Left ventricle myocardium inferior (tissue), 1 donor: ENCODE measurements around the gene WDR3. TPM values are rescaled to one million over a fixed set of nuclear protein-coding genes. Genes with fewer than 3 reads are reported as not detected.

Source experiments
- DNase-seq: peaks from one replicate; pipeline ENCODE4 v3.0.0-alpha.2; 2020
- H3K27ac ChIP-seq: fragments of 200-600 bp; replicated peaks from 2 replicates; pipeline ENCODE4 v1.8.0; 2021
- H3K27me3 ChIP-seq: fragments of 200-600 bp; 2 replicates; pipeline ENCODE4 v1.8.0; 2021; ENCODE audit warnings: low read depth
- H3K36me3 ChIP-seq: fragments of 200-600 bp; 2 replicates; pipeline ENCODE4 v1.8.0; 2021
- H3K4me1 ChIP-seq: fragments of 200-600 bp; 2 replicates; pipeline ENCODE4 v1.8.0; 2021
- H3K4me3 ChIP-seq: fragments of 200-600 bp; 2 replicates; pipeline ENCODE4 v1.8.0; 2021; ENCODE audit warnings: mild to moderate bottlenecking, moderate library complexity
- H3K9me3 ChIP-seq: fragments of 200-600 bp; replicated peaks from 2 replicates; pipeline ENCODE4 v1.8.0; 2021
- intact Hi-C: fragments of 100-400 bp; cut with micrococcal nuclease; formaldehyde crosslinking; loops from one replicate; pipeline ENCODE4 v1.11.0; 2022
- total RNA-seq: library from RNA; stranded (reverse); fragmentation: NEBNext Ultra II Directional; extraction: Animal tissue kit (Norgen Biotek cat#: 25700); gene quantifications from one replicate; pipeline ENCODE4 v1.2.1, GENCODE V29; 2021
- TF ChIP-seq, protein P1 (sequence below): fragments of 200-600 bp; IDR thresholded peaks from 2 replicates; pipeline ENCODE4 v1.8.0; 2021; ENCODE audit warnings: antibody characterized with exemption, mild to moderate bottlenecking, borderline replicate concordance
- donor health status: DM: no; HTN: yes; CAD: no; lungs with severe emphysema.

WDR3 gene
- total RNA-seq, 1 donor from 2014 or later = 10.8 TPM

DNA sequence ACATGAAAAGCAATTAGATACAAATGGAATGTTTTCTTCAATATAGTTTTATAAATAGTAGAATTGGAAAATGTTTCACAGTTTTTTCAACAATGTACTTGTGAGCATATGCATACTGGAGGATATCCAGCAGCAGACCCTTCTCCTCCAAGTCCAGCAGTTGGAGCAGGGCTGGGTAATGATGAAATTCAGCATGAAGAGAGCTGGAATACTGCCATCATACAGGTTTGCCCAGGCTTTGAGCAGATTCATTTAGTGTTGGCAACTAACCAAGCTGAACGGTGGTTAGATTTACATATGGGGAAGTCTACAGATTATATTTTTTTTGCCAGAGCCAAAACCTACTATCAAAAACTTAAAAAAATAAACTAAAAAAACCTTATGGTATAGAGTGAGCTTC lies 38.3 kb downstream of the WDR3 start:
- no peak for DNase-seq
- Histone ChIP-seq H3K4me1 (no peaks in the 10 kb centered on the region), H3K36me3 (no peaks in the 10 kb centered on the region), H3K4me3 (no peak overlapping the region), H3K27me3 (peaks cover 7% of the 10 kb centered on the region), H3K9me3 (no peaks in the 10 kb centered on the region), H3K27ac (no peak overlapping the region)
- TF ChIP-seq, protein P1, sequence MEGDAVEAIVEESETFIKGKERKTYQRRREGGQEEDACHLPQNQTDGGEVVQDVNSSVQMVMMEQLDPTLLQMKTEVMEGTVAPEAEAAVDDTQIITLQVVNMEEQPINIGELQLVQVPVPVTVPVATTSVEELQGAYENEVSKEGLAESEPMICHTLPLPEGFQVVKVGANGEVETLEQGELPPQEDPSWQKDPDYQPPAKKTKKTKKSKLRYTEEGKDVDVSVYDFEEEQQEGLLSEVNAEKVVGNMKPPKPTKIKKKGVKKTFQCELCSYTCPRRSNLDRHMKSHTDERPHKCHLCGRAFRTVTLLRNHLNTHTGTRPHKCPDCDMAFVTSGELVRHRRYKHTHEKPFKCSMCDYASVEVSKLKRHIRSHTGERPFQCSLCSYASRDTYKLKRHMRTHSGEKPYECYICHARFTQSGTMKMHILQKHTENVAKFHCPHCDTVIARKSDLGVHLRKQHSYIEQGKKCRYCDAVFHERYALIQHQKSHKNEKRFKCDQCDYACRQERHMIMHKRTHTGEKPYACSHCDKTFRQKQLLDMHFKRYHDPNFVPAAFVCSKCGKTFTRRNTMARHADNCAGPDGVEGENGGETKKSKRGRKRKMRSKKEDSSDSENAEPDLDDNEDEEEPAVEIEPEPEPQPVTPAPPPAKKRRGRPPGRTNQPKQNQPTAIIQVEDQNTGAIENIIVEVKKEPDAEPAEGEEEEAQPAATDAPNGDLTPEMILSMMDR = no peak
- intact Hi-C loops = no loop called here

DNA sequence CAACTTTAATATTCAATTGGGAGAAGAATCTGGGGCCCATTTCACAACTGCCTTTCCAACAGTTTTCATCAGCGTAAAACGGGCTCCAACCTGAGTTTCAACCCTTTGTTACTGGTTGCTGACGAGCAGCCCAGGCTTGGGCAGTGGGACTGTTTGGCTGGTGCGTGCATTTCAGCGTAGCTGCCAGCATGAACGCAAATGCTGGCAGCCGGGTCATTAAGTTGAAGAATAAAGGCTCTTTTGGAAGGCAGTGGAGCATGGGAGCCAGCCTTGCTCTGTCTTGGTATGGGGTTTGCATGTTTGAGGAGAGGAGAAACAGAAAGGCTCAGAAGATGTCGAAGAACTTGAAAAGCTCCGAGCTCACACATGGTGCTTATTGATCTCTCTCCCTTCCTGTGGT lies 40.7 kb downstream of the WDR3 start:
- TF ChIP-seq, protein P1 = no peak
- no peaks in the 10 kb centered on the region for H3K36me3 ChIP-seq
- no peak for DNase-seq
- intact Hi-C loops = no loop called here
- peaks cover 19% of the 10 kb centered on the region for H3K27me3 ChIP-seq
- H3K27ac ChIP-seq = no peak overlapping the region
- H3K4me1 ChIP-seq = no peaks in the 10 kb centered on the region
- H3K4me3 ChIP-seq = no peak overlapping the region
- no peaks in the 10 kb centered on the region for H3K9me3 ChIP-seq

DNA sequence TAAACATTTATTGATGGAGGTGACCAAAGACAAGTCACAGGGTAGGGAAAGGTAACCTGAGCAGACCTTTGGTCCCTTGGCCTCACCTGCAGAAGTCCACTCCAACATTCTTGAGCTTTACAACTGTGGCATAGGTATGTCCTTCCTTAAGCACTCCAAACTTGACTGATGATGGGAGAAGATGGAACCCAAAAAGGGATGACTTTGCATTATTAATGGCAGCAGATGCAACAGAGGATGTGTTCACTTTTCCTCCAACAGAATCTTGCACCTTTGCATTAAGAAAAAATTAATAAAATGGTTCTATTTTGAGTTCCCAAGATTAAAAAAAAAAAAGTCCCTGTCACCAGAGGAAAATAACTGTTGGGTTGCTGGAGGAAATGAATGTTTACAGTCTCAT lies 42.2 kb downstream of the WDR3 start:
- no peak overlapping the region for H3K27ac ChIP-seq
- H3K36me3 ChIP-seq = no peaks in the 10 kb centered on the region
- intact Hi-C loops = no loop called here
- no peaks in the 10 kb centered on the region for H3K4me1 ChIP-seq
- H3K9me3 ChIP-seq = no peaks in the 10 kb centered on the region
- TF ChIP-seq, protein P1 = no peak
- H3K4me3 ChIP-seq = no peak overlapping the region
- DNase-seq = no peak
- H3K27me3 ChIP-seq = peaks cover 19% of the 10 kb centered on the region

DNA sequence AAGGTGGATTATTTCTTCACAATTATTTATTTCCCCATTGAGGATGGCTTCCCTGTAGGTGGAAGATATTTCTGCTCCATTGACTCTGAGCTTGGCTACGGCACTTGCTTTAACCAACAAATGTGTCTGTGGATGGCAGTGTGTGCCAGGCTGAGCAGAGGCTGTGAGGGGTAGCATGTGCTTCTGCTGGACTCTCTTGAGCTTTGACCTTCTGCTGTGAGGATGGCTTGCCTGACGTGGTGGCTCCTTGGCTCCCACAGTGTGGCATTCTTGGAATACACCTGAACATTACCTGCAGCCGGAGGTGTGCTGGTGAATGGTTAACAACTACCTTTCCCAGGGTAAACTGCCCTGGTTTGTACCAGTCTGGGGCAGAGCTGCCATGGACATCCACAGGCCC lies 46.8 kb downstream of the WDR3 start:
- Histone ChIP-seq H3K4me3 (no peak overlapping the region), H3K27me3 (peaks cover 36% of the 10 kb centered on the region), H3K27ac (no peak overlapping the region), H3K36me3 (no peaks in the 10 kb centered on the region), H3K4me1 (no peaks in the 10 kb centered on the region), H3K9me3 (no peaks in the 10 kb centered on the region)
- TF ChIP-seq, protein P1 = no peak
- DNase-seq = no peak
- intact Hi-C loops = no loop called here

DNA sequence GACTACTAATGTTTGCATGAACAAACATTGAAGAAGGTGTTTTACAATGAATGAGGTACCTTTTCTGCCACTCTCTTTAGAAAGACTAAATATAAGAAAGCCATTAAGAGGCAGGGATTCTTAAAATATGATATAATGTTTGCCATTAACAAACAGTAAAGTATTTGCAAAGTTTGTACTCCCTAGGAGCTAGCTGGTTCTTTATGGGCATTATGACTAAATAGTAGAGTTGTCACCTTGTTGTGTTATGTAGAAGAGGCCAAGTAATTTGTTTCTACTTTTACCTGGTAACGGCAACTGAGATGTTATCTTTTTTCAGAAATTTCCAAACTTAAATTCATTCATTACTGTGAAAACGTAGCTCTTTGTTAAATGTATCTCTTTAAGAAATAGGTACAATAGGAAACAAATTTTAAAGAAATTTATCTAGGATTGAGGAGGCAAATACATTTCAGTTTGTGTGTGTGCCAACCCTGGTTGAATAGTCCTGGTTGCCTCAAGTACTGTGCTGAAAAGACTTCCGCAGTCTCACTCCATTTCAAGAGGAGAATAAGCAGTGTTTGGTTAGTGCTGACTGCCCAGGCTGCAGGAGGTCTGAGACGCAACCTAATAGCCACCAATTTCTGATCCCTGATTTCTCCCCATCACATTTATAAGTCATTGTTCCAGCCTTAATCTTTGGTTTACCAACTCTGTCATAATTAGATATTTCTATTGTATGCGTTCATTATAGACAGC lies 52.1 kb downstream of the WDR3 start:
- DNase-seq = no peak
- no peak overlapping the region for H3K4me3 ChIP-seq
- no peaks in the 10 kb centered on the region for H3K9me3 ChIP-seq
- H3K36me3 ChIP-seq = no peaks in the 10 kb centered on the region
- H3K27me3 ChIP-seq = peaks cover 26% of the 10 kb centered on the region
- intact Hi-C loops = no loop called here
- H3K27ac ChIP-seq = no peak overlapping the region
- TF ChIP-seq, protein P1 = no peak
- H3K4me1 ChIP-seq = no peaks in the 10 kb centered on the region
